Subcutaneous adipose tissue (tissue), 4 donors: ENCODE results near the gene MASP1. TPM values are rescaled to one million over a fixed set of nuclear protein-coding genes. Genes with fewer than 3 reads are reported as not detected.

Source experiments
- CTCF ChIP-seq: fragments of 450-650 bp; IDR thresholded peaks from one replicate; pipeline ENCODE4 v1.5.1; 2016; ENCODE audit warnings: low read depth, mild to moderate bottlenecking, control low read depth, antibody characterized with exemption, moderate library complexity
- total RNA-seq, 4 donors: library from RNA; depleted of rRNA; stranded (reverse); fragments of >200 nt; gene quantifications; one replicate each; pipeline ENCODE4 v1.1.0, GENCODE V29; 2016

The MASP1 gene
- total RNA-seq, 4 donors from 2014 or later, result 1.5 to 20.4 (median 7.6) TPM

DNA sequence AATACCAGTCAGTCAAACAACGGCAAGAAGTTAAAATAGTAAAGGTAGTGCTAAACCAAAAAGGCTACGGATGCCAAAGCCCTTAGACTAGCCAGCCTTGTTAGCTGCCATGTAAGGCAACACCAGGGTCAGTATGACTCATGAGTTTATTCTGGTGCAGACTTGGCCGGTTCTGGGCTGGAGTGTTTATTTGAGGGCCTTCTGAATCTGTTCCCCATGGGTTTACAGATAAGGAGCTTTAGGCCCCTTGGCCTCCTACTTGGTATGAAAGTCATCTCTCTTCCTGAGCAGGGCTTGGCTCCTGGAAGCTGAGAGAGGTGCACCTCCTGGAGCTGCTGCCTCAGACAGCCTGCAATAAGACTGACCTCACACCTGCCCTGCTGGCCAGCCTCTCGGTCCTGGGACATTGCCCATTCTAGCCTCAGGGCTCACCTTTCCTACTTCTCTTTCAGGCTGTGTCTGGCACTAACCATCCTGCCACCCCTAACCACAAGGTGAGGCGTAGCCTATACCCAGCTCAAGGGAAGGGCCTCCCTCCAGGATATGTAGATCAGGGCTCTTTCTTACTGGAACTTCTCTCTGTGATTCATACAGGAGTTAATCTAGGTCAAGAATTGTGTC lies 104.6 kb downstream of the MASP1 start:
- TF ChIP-seq CTCF, result no peak

DNA sequence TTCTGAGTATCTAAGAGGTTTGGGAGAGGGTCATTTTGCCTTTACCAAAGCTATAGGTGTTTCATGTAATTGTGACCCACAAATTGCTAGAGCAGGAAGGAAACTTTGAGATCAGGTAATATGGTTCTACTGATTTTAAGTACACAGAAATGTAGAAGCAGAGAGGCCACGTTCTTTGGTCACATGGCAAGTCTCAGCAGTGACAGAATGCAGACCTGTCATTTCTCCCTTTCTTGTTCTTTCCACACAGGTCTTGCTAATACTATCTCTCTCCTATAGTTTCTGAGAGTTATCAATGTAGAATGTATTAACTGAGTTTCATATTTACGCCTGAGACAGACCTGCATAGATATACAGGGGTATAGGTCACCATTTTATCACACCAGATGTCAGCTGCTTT lies 105.2 kb downstream of the MASP1 start:
- TF ChIP-seq CTCF, result no peak

- TF ChIP-seq CTCF, result no peak
These were observed 105.8 kb downstream of the MASP1 start for GRCh38 chr3:187185759-187186158.

Other genes with a start within 250 kb of the MASP1 start
- gene RPL39L, start 152.2 kb downstream of the MASP1 start, total RNA-seq, result 10 to 100 TPM in 3 of 4 donors, 1 to 10 TPM in 1; 8.9 to 14.6 (median 10.6) TPM
- not detected for gene RTP1, start 94.3 kb downstream of the MASP1 start, total RNA-seq
- 1 to 10 TPM; 1.1 to 2.7 (median 1.3) TPM for gene RTP4, start 76.6 kb upstream of the MASP1 start, total RNA-seq